Dermis blood vessel endothelial cell (primary cell): ENCODE measurements around the gene NUAK1. TPM values are rescaled to one million over a fixed set of nuclear protein-coding genes. Genes with fewer than 3 reads are reported as not detected.

Experiments
- DNase-seq: peaks from one replicate; pipeline ENCODE4 v3.0.0; 2010
- total RNA-seq: library from RNA; depleted of rRNA; stranded (reverse); fragments of >200 nt; gene quantifications from 2 replicates; pipeline ENCODE4 v1.2.3, GENCODE V29; 2014

The NUAK1 gene
- total RNA-seq, 1 donor from 2014 or later = 158 TPM

- DNase-seq = no peak
These were observed 8.2 kb downstream of the NUAK1 start for GRCh38 chr12:106130474-106131113.

GRCh38 chr12:106128585-106129328 is 10.0 kb downstream of the NUAK1 start:
- DNase-seq = no peak

- no peak for DNase-seq
These were observed 11.2 kb downstream of the NUAK1 start for GRCh38 chr12:106127338-106128126.

GRCh38 chr12:106126441-106127337 is 12.1 kb downstream of the NUAK1 start:
- no peak for DNase-seq

GRCh38 chr12:106125351-106126095 is 13.2 kb downstream of the NUAK1 start:
- DNase-seq = no peak

GRCh38 chr12:106123551-106124081 is 15.1 kb downstream of the NUAK1 start:
- DNase-seq = no peak

GRCh38 chr12:106123110-106123509 is 15.6 kb downstream of the NUAK1 start:
- no peak for DNase-seq

GRCh38 chr12:106122004-106122403 is 16.8 kb downstream of the NUAK1 start:
- DNase-seq = no peak

- DNase-seq = no peak
These were observed 18.1 kb downstream of the NUAK1 start for GRCh38 chr12:106120519-106121105.

GRCh38 chr12:106119301-106119700 is 19.5 kb downstream of the NUAK1 start:
- DNase-seq = no peak

- no peak for DNase-seq
These were observed 20.2 kb downstream of the NUAK1 start for GRCh38 chr12:106118381-106119130.

GRCh38 chr12:106115440-106115839 is 23.3 kb downstream of the NUAK1 start:
- DNase-seq = no peak

GRCh38 chr12:106114447-106115068 is 24.2 kb downstream of the NUAK1 start:
- no peak for DNase-seq

- no peak for DNase-seq
These were observed 24.8 kb downstream of the NUAK1 start for GRCh38 chr12:106113824-106114446.

GRCh38 chr12:106113446-106113823 is 25.3 kb downstream of the NUAK1 start:
- DNase-seq = peak; percentile 52

GRCh38 chr12:106113042-106113441 is 25.7 kb downstream of the NUAK1 start:
- peak; percentile 28 for DNase-seq

- no peak for DNase-seq
These were observed 26.5 kb downstream of the NUAK1 start for GRCh38 chr12:106112145-106112821.

- no peak for DNase-seq
These were observed 28.0 kb downstream of the NUAK1 start for GRCh38 chr12:106110626-106111300.
